OCI-LY1 (cell line): ENCODE results near the gene CXCL17.

Experiments
- CTCF ChIP-seq: fragments of 200-600 bp; sonication (generic), shearing (Covaris generic); IDR thresholded peaks from 2 replicates; pipeline ENCODE4 v1.5.1; 2017; ENCODE audit warnings: mild to moderate bottlenecking, antibody characterized with exemption, low read length, moderate library complexity, mixed read lengths
- EZH2 ChIP-seq: fragments of 200-600 bp; sonication (generic), shearing (Covaris generic); IDR thresholded peaks from 2 replicates; pipeline ENCODE4 v1.8.0; 2017; ENCODE audit warnings: borderline replicate concordance, mixed run types, mild to moderate bottlenecking, antibody characterized with exemption, low read length, moderate library complexity, mixed read lengths

GRCh38 chr19:42401365-42402303 lies 41.1 kb downstream of the CXCL17 start:
- peak; percentile 83 for TF ChIP-seq CTCF
- no peak for TF ChIP-seq EZH2
